GM23248 (cell line): Measurements from ENCODE around the gene PCCA. TPM values are rescaled to one million over a fixed set of nuclear protein-coding genes. Genes with fewer than 3 reads are reported as not detected.

ENCODE experiments used
- DNase-seq: peaks from one replicate; pipeline ENCODE4 v3.0.0-alpha.2; 2015
- H2AFZ ChIP-seq: fragments of 200-600 bp; sonication (generic); 2 replicates; pipeline ENCODE4 v1.6.1; 2016; ENCODE audit warnings: antibody characterized with exemption
- H3F3A ChIP-seq: fragments of 200-600 bp; sonication (generic); 2 replicates; pipeline ENCODE4 v1.6.1; 2016; ENCODE audit warnings: mild to moderate bottlenecking, antibody characterized with exemption, mixed run types; ENCODE audit not compliant: insufficient read depth
- H3K27ac ChIP-seq: fragments of 200-600 bp; sonication (generic); 2 replicates; pipeline ENCODE4 v1.5.1; 2016; ENCODE audit warnings: mild to moderate bottlenecking
- H3K27me3 ChIP-seq: fragments of 200-600 bp; sonication (generic); replicated peaks from 2 replicates; pipeline ENCODE4 v1.6.1; 2016; ENCODE audit warnings: mild to moderate bottlenecking; ENCODE audit not compliant: insufficient read depth
- H3K36me3 ChIP-seq: fragments of 200-600 bp; sonication (generic); 2 replicates; pipeline ENCODE4 v1.6.1; 2016; ENCODE audit warnings: low read depth, mild to moderate bottlenecking
- H3K4me1 ChIP-seq: fragments of 200-600 bp; sonication (generic); 2 replicates; pipeline ENCODE4 v1.6.1; 2016; ENCODE audit warnings: mild to moderate bottlenecking; ENCODE audit not compliant: insufficient read depth
- H3K4me2 ChIP-seq: fragments of 200-600 bp; sonication (generic); one replicate; pipeline ENCODE4 v1.6.1; 2016; ENCODE audit warnings: mild to moderate bottlenecking; ENCODE audit not compliant: unreplicated experiment
- H3K4me3 ChIP-seq: fragments of 200-600 bp; sonication (generic); 2 replicates; pipeline ENCODE4 v1.5.1; 2016; ENCODE audit warnings: mild to moderate bottlenecking
- H3K79me2 ChIP-seq: fragments of 200-600 bp; sonication (generic); 2 replicates; pipeline ENCODE4 v1.6.1; 2016; ENCODE audit warnings: mild to moderate bottlenecking; ENCODE audit not compliant: insufficient read depth
- H3K9ac ChIP-seq: fragments of 200-600 bp; sonication (generic); 2 replicates; pipeline ENCODE4 v1.6.1; 2016; ENCODE audit warnings: mild to moderate bottlenecking
- H3K9me2 ChIP-seq: fragments of 200-600 bp; sonication (generic); 2 replicates; pipeline ENCODE4 v1.6.1; 2016; ENCODE audit warnings: mixed run types, mild to moderate bottlenecking, moderate library complexity; ENCODE audit not compliant: insufficient read depth
- H3K9me3 ChIP-seq: fragments of 200-600 bp; sonication (generic); one replicate; pipeline ENCODE4 v1.6.1; 2017; ENCODE audit warnings: low read depth
- H4K20me1 ChIP-seq: fragments of 200-600 bp; sonication (generic); 2 replicates; pipeline ENCODE4 v1.6.0; 2016; ENCODE audit not compliant: insufficient read depth
- EZH2 ChIP-seq: fragments of 200-600 bp; sonication (generic); IDR thresholded peaks from 2 replicates; pipeline ENCODE4 v1.6.1; 2018; ENCODE audit warnings: antibody characterized with exemption, mild to moderate bottlenecking; ENCODE audit not compliant: insufficient read depth, poor library complexity, severe bottlenecking
- EZH2phosphoT487 ChIP-seq: fragments of 200-600 bp; sonication (generic); IDR thresholded peaks from 2 replicates; pipeline ENCODE4 v1.6.1; 2018; ENCODE audit warnings: antibody characterized with exemption, moderate library complexity, mild to moderate bottlenecking, low read depth; ENCODE audit not compliant: insufficient read depth
- WGBS, 2 experiments: methylation state at CpG; one replicate each; pipeline ENCODE4 v1.1.6; 2015 to 2017; ENCODE audit warnings: low lambda C conversion rate in 2 of 2, low coverage in 1 of 2; ENCODE audit errors: missing lambda C conversion rate in 2 of 2; 5-methylcytosine and 5-hydroxymethylcytosine counted together
- in situ Hi-C: fragments of 300-500 bp; cut with MboI; formaldehyde crosslinking; loops from 2 replicates; pipeline ENCODE4 v1.15.0; 2020
- polyA plus RNA-seq: library from polyadenylated mRNA; unstranded; fragments of >200 nt; fragmentation: Nextera tagmentation; extraction: Ambion mirVana; gene quantifications from 2 replicates; pipeline ENCODE4 v1.2.1, GENCODE V29; 2016
- total RNA-seq: library from RNA; depleted of rRNA; stranded (reverse); fragments of >200 nt; shearing (Covaris generic); gene quantifications from 2 replicates; pipeline ENCODE4 v1.2.3, GENCODE V29; 2014

The PCCA gene
- total and polyA plus RNA-seq, 2 experiments from 2014 or later: 9.1 to 9.6 TPM

- H3K79me2 ChIP-seq: no peaks in the 10 kb centered on the region
- H2AFZ ChIP-seq: no peak overlapping the region
- 91 to 100% methylated on average over 1 of the region's 1 CpG for WGBS, 2 experiments
- no peaks in the 10 kb centered on the region for H3K27me3 ChIP-seq
- no peaks in the 10 kb centered on the region for H3F3A ChIP-seq
- H3K4me3 ChIP-seq: no peak overlapping the region
- no peaks in the 10 kb centered on the region for H3K9me3 ChIP-seq
- no peaks in the 10 kb centered on the region for H3K9me2 ChIP-seq
- TF ChIP-seq EZH2: no peak
- TF ChIP-seq EZH2phosphoT487: no peak
- no peaks in the 10 kb centered on the region for H4K20me1 ChIP-seq
- no peaks in the 10 kb centered on the region for H3K4me1 ChIP-seq
- H3K27ac ChIP-seq: no peak overlapping the region
- H3K36me3 ChIP-seq: 0 out of 2 replicates have a peak, but pooled peaks cover 3% of the 10 kb centered on the region
- H3K9ac ChIP-seq: no peak overlapping the region
- H3K4me2 ChIP-seq: no peak overlapping the region
- in situ Hi-C loops: no loop called here
- DNase-seq: no peak
Measured at GRCh38 chr13:100323937-100324336, 235.0 kb downstream of the PCCA start.

- Histone ChIP-seq H3K4me3 (no peak overlapping the region), H4K20me1 (no peaks in the 10 kb centered on the region), H3K9ac (no peak overlapping the region), H3K79me2 (no peaks in the 10 kb centered on the region), H3K27me3 (no peaks in the 10 kb centered on the region), H3K36me3 (peaks cover 3% of the 10 kb centered on the region; the same call in 1 of the 2 replicates), H3K4me2 (no peak overlapping the region), H3K27ac (no peak overlapping the region), H3K9me2 (no peaks in the 10 kb centered on the region), H3K4me1 (no peaks in the 10 kb centered on the region), H3F3A (no peaks in the 10 kb centered on the region), H2AFZ (no peak overlapping the region), H3K9me3 (no peaks in the 10 kb centered on the region)
- in situ Hi-C loops: no loop called here
- DNase-seq: no peak
- TF ChIP-seq EZH2 (no peak), EZH2phosphoT487 (no peak)
Measured at GRCh38 chr13:100330662-100331061, 241.8 kb downstream of the PCCA start.

GRCh38 chr13:100333141-100333540 lies 244.2 kb downstream of the PCCA start:
- DNase-seq: no peak
- Histone ChIP-seq H3K4me2 (no peak overlapping the region), H3K9ac (no peak overlapping the region), H3K79me2 (no peaks in the 10 kb centered on the region), H3K36me3 (peaks cover 3% of the 10 kb centered on the region; the same call in 1 of the 2 replicates), H3K4me3 (no peak overlapping the region), H4K20me1 (no peaks in the 10 kb centered on the region), H3K27ac (no peak overlapping the region), H3K4me1 (no peaks in the 10 kb centered on the region), H3K9me3 (no peaks in the 10 kb centered on the region), H2AFZ (no peak overlapping the region), H3F3A (no peaks in the 10 kb centered on the region), H3K9me2 (no peaks in the 10 kb centered on the region), H3K27me3 (no peaks in the 10 kb centered on the region)
- in situ Hi-C loops: no loop called here
- WGBS, 2 experiments: 94 to 100% methylated on average over 1 of the region's 1 CpG
- TF ChIP-seq EZH2phosphoT487 (no peak), EZH2 (no peak)

GRCh38 chr13:100334214-100334613 lies 245.3 kb downstream of the PCCA start:
- Histone ChIP-seq H4K20me1 (no peaks in the 10 kb centered on the region), H3K4me2 (no peak overlapping the region), H3K9ac (no peak overlapping the region), H3K9me2 (no peaks in the 10 kb centered on the region), H3K4me3 (no peak overlapping the region), H3K4me1 (no peaks in the 10 kb centered on the region), H3K36me3 (peaks cover 3% of the 10 kb centered on the region; the same call in 1 of the 2 replicates), H3K79me2 (no peaks in the 10 kb centered on the region), H3K27me3 (no peaks in the 10 kb centered on the region), H3F3A (no peaks in the 10 kb centered on the region), H3K27ac (no peak overlapping the region), H2AFZ (no peak overlapping the region), H3K9me3 (no peaks in the 10 kb centered on the region)
- TF ChIP-seq EZH2phosphoT487: no peak
- 95 to 100% methylated on average over 1 of the region's 1 CpG for WGBS, 2 experiments
- DNase-seq: no peak
- in situ Hi-C loops: no loop called here
